ENCODE data around the gene PPP2R5D.
"Not testable (repeated sequence)": the region's sequence is repeated elsewhere in the genome, so short reads cannot be mapped to it uniquely, and the experiment has no call there.

PPP2R5D gene

DNA sequence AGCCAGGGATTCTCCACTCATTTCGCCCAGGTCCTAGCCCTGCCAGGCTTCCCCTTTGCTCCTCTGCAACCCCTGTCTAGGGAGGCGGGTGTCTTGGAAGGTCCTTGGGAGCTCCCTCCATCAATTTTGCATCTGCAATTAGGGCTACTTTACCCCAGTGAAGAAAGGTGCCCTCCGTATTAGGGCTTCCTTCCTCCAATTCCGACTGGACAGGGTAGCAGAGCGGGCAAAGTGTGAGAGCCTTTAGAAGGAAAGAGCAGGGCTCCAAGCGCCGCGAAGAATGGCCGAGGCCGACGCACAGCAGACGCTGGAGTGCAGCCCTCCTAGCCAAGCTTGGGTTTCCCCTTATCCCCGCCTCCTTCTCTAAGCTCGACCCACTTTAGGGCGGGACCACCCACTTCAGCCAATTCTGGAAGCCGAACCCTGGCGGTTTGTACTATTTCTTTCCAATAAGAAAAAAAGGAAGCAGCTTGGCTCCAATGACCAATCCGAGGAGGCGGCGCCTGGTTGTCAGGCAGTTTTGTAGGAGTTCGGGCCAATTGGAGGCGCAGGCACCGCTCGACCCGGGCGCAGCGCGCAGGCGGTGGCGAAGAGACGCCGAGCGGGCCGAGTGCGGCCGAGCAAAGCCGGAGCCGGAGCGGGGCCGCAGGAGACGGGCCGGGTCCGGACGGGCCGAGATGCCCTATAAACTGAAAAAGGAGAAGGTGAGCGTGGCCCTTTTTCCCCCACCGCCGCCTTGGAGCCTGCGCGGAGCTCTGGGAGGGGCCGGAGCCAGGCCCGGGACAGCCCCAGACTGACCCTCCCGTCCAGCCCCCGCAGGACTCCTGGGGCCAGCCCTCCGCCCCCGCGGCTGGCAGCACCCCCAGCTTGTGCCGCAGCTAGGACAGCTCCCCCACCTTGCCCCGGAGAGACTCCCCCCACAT is at the start of gene PPP2R5D:
Gene PPP2R5D, plus strand, starts transcription at position 570 of the 923 bp plus-strand sequence. Its CDS starts 108 bp downstream, at position 678.
- DNase-seq, result peak; percentile 98

DNA sequence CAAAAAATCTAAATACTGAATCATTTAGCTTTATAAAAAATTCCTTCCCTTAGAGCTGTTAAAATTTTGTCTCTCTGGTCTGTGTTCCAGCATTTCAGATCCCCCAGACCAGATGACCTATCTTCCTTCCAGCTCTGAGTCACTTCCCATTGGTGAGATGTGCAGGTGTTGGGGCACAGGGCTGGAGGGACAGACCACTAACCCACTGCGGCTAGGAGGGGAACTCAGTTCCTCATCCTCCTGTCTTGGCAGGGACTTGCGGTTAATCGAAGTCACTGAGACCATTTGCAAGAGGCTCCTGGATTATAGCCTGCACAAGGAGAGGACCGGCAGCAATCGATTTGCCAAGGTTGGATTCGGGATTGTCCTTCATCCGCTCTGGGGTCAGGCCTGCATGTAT is 49.0 kb upstream of the PPP2R5D start:
- DNase-seq, result no peak

DNA sequence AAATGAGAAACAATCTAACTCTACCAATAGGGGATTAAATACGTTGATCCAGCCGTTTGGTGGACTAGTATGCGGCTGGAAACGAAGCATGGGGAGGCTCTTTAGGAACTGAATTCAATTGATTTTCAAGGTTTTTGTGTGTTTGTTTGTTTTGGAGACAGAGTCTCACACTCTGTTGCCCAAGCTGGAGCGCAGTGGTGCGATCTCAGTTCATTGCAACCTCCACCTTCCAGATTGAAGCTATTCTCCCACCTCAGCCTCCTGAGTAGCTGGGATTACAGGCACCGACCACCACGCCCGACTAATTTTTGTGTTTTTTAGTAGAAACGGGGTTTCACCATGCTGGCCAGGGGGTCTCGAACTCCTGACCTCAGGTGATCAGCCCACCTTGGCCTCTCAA is 48.0 kb upstream of the PPP2R5D start:
- no peak for DNase-seq

DNA sequence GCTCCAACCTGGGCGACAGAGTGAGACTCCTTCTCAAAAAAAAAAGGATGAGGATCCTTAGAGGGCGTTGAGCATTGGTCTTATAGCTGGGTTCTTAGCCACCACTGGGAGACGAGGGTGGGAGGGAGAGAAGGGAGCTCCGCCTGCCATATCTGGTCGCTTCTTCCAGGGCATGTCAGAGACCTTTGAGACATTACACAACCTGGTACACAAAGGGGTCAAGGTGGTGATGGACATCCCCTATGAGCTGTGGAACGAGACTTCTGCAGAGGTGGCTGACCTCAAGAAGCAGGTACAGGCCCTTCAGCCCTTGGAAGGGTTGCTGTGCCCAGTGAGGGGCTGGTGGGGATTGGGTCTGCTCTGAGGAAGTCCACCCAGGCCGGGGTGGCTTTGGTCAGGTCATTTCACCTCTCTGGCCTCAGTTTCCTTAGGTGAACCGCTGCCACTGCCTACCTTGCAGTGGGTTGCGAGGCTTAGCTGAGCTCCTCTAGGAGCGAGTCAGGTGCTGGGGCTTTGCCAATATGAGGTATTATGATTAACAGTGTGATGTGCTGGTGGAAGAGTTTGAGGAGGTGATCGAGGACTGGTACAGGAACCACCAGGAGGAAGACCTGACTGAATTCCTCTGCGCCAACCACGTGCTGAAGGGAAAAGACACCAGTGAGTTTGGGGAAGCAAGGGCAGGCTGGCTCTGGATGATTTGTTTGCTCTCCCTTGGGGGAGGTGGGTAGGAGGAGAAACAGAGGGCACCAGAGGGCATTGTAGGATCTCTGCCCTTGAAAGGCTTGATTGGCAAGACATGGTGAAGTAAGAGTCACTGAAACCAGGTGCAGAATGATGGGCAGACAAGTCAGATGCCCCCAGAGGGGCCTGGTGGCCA is 46.6 kb upstream of the PPP2R5D start:
- DNase-seq, result no peak

DNA sequence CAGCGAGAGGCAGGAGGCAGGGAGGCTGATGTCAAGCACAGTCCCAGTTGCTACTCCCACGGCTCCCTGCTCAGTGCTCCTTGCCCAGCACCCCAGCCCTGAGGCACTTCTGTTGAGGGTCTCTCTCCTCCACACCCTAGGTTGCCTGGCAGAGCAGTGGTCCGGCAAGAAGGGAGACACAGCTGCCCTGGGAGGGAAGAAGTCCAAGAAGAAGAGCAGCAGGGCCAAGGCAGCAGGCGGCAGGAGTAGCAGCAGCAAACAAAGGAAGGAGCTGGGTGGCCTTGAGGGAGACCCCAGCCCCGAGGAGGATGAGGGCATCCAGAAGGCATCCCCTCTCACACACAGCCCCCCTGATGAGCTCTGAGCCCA is 46.0 kb upstream of the PPP2R5D start:
- DNase-seq, result no peak

DNA sequence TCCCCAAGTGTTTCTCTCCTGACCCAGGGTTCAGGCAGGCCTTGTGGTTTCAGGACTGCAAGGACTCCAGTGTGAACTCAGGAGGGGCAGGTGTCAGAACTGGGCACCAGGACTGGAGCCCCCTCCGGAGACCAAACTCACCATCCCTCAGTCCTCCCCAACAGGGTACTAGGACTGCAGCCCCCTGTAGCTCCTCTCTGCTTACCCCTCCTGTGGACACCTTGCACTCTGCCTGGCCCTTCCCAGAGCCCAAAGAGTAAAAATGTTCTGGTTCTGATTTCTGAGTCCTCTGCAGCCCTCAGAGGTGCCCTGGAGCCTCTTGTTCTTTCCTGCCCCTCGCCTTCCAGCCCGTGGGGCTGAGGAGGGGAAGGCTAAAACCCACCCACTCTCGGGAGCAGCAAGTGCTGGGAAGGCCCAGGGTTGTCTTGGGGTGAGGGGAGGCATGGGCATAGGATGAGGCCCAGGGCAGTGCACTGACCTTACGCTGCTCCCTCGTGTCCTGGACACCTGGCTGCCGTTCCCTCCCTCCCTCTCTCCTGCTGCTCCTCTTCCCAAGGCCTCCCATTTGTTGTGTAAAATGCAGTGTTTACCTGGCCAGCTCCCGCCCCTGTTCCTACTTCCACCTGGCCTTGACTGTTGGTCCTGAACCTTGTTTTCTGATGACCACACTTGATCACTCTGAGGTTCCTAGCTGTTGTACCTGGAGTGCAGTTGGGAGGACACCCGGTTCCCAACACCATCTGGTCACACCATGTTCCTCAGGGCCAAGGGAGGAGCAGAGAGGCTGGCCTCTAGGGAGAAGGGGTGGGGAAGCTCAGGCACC is 45.2 kb upstream of the PPP2R5D start:
- DNase-seq, result no peak

DNA sequence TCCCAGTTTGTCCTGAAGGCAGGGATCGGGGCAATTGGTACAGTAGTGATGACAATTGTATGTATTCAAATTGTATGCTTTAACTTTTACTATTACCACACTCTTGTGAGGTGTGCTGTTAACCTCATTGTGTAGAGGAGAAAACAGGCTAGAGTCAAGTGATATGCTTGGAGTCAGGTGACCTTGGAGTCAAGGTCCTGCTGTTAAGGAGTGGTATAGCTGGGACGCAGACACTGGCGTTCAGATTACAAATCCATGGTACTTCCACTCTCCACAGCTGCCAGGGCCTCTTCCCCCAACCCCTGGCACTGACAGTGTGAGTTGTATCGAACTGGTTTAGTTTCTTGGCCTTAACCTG is 44.6 kb upstream of the PPP2R5D start:
- no peak for DNase-seq

DNA sequence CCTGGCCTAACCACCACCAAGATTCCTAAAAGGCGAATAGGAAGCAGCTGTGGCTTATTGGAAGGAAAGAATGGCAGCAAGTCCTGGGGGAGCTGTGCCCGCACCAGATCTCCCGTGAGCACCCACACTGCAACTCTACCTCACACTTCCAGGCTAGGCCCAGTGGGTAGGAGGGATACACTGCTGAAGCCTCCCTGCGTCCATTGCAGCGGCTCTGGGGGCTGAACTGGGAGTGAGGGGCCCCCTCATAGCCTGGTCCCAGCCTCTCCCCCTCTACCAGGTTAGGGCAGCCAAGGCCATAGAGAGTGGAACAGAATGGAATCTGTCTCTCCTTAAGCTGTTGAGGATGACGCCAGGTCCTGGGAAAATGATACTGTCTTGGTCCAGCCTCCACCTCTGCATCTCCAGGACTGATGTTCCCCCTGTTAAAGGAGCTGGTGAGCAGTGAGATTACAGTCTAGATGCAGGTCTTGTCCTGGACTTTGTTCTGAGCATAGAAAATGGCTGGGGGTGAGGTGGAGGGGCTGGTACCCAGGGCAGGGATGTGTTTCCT is 43.8 kb upstream of the PPP2R5D start:
- DNase-seq, result no peak

DNA sequence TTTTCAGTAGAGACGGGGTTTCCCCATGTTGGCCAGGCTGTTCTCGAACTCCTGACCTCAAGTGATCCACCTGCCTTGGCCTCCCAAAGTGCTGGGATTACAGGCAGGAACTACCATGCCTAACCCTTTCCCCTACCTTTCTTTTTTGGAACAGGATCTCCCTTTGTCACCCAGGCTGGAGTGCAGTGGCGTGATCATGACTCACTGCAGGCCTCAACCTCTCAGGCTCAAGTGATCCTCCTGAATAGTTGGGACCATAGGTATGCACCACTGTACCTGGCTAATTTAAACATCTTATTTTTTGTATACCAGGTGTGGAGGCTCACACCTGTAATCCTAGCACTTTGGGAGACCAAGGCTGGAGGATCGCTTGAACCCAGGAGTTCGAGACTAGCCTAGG is 43.0 kb upstream of the PPP2R5D start:
- not testable (repeated sequence) for DNase-seq

DNA sequence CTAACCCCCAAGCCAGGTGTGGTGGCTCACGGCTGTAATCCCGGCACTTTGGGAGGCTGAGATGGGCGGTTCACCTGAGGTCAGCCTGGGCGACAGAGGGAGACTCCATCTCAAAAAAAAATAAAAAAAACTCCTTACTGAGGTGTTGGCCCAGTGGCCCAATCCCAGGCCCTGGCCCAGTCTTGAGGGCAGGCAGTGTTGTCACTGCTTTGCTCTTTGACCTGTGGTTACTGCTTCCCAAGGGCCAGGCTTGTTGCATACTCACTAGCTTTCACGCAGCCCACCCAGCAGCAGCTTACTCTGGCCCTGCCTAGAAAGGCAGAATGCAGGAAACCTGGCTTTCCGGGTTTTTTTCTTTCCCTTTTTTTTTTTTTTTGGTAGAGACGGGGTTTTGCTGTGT is 41.9 kb upstream of the PPP2R5D start:
- DNase-seq, result no peak

DNA sequence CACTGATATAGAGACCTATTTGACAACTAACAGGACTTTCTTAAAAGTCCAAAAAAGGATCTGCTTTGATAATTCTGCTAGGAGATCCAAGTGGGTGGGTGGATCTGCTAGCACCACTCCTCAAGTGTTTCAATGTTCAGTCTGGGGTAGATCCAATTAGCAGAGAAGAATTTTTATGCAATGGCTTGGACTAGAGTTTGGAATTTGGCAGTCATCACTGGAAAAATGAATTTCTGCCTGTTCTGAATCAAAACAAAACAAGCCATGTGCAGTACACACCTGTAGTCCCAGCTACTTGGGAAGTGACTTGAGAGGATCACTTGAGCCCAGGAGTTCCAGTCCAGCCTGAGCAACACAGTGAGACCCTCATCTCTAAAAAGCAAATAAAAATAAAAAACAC is 36.4 kb upstream of the PPP2R5D start:
- DNase-seq, result no peak

DNA sequence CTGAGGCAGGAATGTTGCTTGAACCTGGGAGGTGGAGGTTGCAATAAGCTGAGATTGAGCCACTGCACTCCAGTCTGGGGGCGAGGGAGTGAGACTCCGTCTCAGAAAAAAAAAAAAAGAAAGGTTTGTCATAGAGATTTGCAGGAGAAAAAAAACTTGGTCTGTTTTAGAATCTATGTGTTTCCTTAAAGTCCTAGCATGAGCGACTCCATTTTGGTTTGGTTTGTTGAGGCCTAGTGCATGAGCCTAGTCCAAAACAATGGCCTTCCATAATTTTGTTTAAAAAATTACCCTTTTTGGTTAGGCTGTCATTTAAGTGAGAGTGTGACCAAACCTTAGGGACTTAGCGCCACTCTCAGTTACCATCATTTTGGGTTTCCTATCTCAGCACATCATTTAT is 32.0 kb upstream of the PPP2R5D start:
- DNase-seq, result no peak

DNA sequence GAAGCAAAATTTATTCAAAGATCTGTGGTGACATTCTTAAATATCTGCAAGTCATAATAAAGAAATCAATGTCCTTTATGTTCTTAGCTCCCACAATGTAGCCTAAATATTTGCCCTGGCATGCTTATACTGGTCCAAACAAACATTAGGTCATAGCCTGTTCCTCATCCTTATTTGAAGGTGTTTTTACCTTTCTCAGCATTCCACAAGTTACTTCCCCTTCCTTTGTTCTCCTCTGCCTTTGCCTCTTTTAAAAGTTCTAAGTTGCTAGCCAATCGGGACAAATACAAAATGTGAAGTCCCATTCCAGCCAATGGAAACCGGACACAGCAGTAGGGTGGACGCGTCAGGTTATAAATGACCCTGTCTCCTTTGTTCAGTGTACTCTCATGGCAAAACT is 30.0 kb upstream of the PPP2R5D start:
- DNase-seq, result not testable (repeated sequence)

DNA sequence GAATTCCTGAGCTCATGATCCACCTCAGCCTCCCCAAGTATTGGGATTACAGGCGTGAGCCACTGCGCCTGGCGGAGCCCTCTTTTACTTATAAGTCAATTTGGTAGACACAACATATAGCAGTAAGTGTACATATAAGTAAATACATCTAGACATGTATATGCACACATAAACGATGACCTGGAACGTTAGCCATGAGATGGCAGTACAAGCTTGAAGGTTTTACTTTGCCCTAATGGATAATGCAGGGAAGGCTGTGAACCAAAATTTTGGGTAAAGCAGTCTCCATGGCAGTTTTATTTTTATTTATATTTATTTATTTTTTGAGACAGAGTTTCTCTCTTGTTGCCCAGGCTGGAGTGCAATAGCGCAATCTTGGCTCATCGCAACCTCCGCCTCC is 26.2 kb upstream of the PPP2R5D start:
- DNase-seq, result no peak

DNA sequence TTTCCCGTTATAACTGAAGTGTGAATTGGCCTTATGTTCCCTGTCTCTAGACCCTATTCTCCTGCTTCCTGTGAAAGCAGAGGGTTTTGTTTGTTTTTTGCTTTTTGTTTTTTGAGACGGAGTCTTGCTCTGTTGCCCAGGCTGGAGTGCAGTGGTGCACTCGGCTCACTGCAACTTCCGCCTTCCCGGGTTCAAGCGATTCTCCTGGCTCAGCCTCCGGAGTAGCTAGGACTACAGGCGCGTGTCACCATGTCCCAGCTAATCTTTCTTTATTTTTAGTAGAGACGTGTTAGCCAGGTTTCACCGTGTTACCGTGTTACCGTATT is 24.5 kb upstream of the PPP2R5D start:
- DNase-seq, result no peak

DNA sequence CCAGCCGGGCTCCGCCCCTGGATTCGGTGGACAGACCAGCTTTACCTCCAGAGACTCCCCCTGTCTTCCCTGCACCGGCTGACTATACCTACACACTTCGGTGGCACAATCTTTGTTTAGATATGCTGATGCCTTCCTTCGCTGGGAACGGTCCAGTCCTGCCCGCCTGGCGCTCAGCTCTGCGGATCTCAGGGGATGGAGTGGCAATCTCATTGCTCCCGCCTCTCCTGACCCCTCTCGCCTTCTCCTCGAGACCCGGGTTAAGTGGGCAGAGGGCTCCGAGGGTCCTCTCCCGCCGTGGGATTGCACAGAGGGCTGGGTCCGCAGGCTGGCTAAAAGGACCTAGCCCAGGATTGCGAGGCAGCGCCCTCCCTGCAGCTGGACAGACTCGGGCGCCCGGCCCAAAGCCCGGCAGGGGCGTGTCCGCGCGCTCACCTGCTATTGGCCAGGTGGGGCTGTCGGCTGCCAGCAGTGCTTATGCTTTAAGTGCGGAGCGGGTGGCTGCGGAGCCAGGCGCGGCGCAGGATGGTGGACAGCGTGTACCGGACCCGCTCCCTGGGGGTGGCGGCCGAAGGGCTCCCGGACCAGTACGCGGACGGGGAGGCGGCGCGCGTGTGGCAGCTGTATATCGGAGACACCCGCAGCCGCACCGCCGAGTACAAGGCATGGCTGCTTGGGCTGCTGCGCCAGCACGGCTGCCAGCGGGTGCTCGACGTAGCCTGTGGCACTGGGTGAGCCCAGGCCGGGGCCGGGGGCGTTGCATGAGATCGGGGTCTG is 23.9 kb upstream of the PPP2R5D start, which contains the start of gene GNMT:
Gene GNMT, plus strand, starts transcription at position 512 of the 777 bp plus-strand sequence. Its CDS starts 14 bp downstream, at position 526.
- no peak for DNase-seq

DNA sequence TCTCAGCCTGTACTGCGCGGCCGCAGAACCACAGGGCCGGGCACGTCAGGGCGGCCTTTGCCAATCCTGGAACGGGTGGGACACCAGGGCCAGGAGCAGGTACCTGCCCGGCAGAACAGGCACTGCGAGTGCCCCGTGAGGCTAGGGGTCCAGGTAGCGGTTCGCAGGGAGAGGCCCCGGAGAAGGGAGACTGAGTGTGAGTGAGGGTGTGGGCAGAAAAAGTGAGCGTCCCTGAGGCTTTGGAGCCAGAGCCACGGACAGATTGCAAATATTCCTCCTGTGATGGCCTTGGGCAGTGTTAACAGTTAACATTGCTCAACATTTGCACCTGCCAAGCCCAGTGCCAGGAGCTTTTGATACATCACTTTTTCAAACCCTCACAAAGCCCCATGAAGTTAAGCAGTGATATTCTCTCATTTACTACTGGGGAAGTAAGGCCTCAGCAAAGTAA is 23.3 kb upstream of the PPP2R5D start:
- no peak for DNase-seq

DNA sequence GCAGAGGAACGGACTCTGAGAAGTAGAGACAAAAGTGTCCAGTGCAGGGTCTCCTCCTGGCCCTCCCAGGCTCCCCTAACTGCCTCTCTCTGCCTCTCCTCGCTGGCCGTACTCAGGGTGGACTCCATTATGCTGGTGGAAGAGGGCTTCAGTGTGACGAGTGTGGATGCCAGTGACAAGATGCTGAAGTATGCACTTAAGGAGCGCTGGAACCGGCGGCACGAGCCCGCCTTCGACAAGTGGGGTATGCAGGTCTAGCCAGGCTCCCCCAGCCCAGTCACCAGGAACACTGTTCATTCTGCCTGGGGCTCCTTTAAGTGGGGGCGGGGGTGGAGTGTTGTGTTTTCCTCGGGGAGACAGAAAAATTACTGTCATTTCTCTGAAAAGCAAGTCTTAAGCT is 22.3 kb upstream of the PPP2R5D start:
- DNase-seq, result no peak

DNA sequence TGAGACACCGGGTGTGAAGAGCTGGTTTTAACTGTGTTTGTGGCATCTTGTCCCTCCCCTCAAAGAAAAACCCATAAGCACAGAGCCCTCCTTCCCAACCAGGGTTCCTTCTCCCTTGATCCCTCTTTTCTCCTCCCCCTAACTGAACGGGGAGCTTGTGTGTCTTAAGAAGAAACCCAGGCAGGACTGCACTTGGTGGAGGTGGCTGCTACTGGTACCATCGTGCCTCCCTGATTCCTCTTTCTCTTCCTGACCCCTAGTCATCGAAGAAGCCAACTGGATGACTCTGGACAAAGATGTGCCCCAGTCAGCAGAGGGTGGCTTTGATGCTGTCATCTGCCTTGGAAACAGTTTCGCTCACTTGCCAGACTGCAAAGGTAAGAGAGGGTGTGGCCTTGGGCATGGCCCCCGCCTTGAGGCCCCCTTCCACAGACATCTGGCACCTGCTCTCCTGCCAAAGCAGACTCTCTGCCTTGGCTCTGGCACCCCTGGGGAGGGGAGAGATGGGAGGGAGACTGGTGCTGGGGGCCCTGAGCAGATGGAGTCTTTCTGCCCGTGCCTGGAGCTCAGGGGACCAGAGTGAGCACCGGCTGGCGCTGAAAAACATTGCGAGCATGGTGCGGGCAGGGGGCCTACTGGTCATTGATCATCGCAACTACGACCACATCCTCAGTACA is 21.7 kb upstream of the PPP2R5D start:
- peak; percentile 85 for DNase-seq

DNA sequence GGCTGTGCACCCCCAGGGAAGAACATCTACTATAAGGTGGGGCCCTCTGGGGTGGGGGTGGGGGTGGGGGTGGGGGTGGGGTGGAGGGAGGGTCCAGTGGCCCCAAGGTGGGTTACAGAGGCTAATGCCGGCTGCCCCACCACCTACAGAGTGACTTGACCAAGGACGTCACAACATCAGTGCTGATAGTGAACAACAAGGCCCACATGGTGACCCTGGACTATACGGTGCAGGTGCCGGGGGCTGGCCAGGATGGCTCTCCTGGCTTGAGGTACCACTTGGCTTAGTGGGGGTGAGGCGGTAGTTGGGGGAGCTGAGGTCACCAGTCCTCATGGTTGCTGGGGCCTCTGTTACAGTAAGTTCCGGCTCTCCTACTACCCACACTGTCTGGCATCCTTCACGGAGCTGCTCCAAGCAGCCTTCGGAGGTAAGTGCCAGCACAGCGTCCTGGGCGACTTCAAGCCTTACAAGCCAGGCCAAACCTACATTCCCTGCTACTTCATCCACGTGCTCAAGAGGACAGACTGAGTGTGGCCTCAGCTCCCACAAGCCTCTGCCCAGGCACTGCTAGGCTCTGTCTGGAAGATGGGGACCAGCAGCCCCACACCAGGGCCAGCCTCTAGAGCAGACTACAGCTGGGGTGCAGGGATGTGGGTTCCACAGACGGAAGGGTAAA is 21.1 kb upstream of the PPP2R5D start:
- DNase-seq, result no peak
